Smooth muscle cell (in vitro differentiated cells): ENCODE measurements around the gene SH2D6. TPM values are rescaled to one million over a fixed set of nuclear protein-coding genes. Genes with fewer than 3 reads are reported as not detected.

Experiments used
- DNase-seq: peaks from one replicate; lab custom pipeline; 2025; ENCODE audit not compliant: unreplicated experiment; lab: John Stamatoyannopoulos, UW
- H2AFZ ChIP-seq: fragments of 200-600 bp; sonication (generic); 2 replicates; pipeline ENCODE4 v1.6.0; 2016; ENCODE audit warnings: antibody characterized with exemption, low read depth, mild to moderate bottlenecking
- H3F3A ChIP-seq: fragments of 200-600 bp; sonication (generic); 2 replicates; pipeline ENCODE4 v1.6.0; 2017; ENCODE audit warnings: antibody characterized with exemption, low read depth
- H3K27ac ChIP-seq: fragments of 200-600 bp; sonication (generic); 2 replicates; pipeline ENCODE4 v1.5.1; 2016; ENCODE audit warnings: low read depth, mild to moderate bottlenecking
- H3K27me3 ChIP-seq: fragments of 200-600 bp; sonication (generic); 2 replicates; pipeline ENCODE4 v1.6.1; 2016; ENCODE audit warnings: low read depth, mild to moderate bottlenecking
- H3K36me3 ChIP-seq: fragments of 200-600 bp; sonication (generic); 2 replicates; pipeline ENCODE4 v1.5.1; 2016; ENCODE audit warnings: low read depth
- H3K4me1 ChIP-seq: fragments of 200-600 bp; sonication (generic); 2 replicates; pipeline ENCODE4 v1.5.1; 2016; ENCODE audit warnings: low read depth
- H3K4me2 ChIP-seq: fragments of 200-600 bp; sonication (generic); 2 replicates; pipeline ENCODE4 v1.6.0; 2016; ENCODE audit warnings: mild to moderate bottlenecking
- H3K4me3 ChIP-seq: fragments of 200-600 bp; sonication (generic); 2 replicates; pipeline ENCODE4 v1.5.1; 2016; ENCODE audit warnings: mild to moderate bottlenecking
- H3K79me2 ChIP-seq: fragments of 200-600 bp; sonication (generic); 2 replicates; pipeline ENCODE4 v1.6.0; 2016; ENCODE audit warnings: low read depth, mild to moderate bottlenecking
- H3K9ac ChIP-seq: fragments of 200-600 bp; sonication (generic); 2 replicates; pipeline ENCODE4 v1.6.0; 2016; ENCODE audit warnings: low read depth
- H3K9me3 ChIP-seq: fragments of 200-600 bp; sonication (generic); replicated peaks from 2 replicates; pipeline ENCODE4 v1.5.1; 2016; ENCODE audit warnings: low read depth
- H4K20me1 ChIP-seq: fragments of 200-600 bp; sonication (generic); 2 replicates; pipeline ENCODE4 v1.6.0; 2016; ENCODE audit warnings: low read depth
- WGBS: methylation state at CpG from one replicate; pipeline ENCODE4 v1.1.7; 2016; ENCODE audit warnings: low lambda C conversion rate; 5-methylcytosine and 5-hydroxymethylcytosine counted together
- polyA plus RNA-seq: library from polyadenylated mRNA; unstranded; fragments of >200 nt; fragmentation: Nextera tagmentation; extraction: Ambion mirVana; gene quantifications from 2 replicates; pipeline ENCODE4 v1.2.1, GENCODE V29; 2016
- total RNA-seq: library from RNA; depleted of rRNA; stranded (reverse); fragments of >200 nt; gene quantifications from 2 replicates; pipeline ENCODE4 v1.2.3, GENCODE V29; 2014
- TF ChIP-seq, protein P1 (sequence below): fragments of 200-600 bp; sonication (generic); IDR thresholded peaks from 2 replicates; pipeline ENCODE4 v1.5.1; 2017; ENCODE audit warnings: borderline replicate concordance, mild to moderate bottlenecking, antibody characterized with exemption; ENCODE audit not compliant: insufficient read depth, poor library complexity, severe bottlenecking

The SH2D6 gene
- total RNA-seq, result not detected in 2 replicates
- polyA plus RNA-seq, result not detected in 2 replicates

DNA sequence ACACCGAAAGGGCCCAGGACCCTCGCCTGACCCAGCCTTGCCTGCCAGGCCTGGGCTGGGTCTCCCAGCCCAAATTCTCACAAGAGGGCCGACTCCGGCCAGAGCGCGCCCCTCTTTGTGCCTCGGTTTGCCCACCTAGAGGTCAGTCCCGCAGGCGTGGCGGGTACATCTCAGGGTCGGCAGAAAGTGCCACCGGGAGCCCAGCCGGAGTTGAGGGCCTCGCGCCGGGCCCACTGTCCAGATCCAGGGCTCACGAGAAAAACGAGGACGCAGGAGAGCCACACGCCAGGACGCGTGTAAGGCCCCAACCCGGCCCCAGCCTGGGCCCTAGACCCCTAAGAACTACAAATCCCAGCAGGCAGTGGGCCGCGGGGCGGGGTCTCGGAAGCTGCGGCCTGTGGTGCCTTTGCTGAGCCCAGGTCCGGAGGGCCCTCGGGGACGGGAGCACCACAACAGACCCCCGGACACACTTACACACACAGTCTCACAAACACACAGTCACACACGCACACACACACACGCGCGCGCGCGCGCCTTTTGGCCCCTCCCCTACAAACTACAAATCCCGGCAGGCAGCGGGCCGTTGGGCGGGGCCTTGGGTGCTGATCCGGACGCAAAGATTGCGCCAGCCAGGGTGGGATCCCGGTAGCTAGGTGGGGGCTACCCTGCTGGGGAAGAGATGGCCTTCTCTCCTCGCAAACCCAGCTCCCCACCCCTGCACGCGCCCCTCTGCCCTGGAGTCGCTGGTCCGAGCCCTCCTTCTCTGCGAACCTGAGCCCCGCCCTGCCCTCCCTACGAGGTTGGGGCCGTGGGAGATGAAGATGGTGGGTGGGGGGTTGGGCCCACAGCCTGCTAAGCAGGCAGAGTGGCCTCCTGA, at the start of gene SH2D6:
SH2D6 (plus strand) TSS at position 583 of the 877 bp plus-strand sequence. CDS start 10,752 bp downstream, outside the sequence.
- Histone ChIP-seq H3K79me2 (no peaks in the 10 kb centered on the region), H3K36me3 (no peaks in the 10 kb centered on the region), H3K4me3 (peak within 1 kb of the TSS; percentile 66), H3K9me3 (no peaks in the 10 kb centered on the region), H3F3A (peaks cover 3% of the 10 kb centered on the region), H3K4me1 (peaks cover 14% of the 10 kb centered on the region), H4K20me1 (no peaks in the 10 kb centered on the region), H3K27ac (peak within 1 kb of the TSS; percentile 59), H3K27me3 (no peaks in the 10 kb centered on the region), H3K9ac (peak within 1 kb of the TSS; percentile 62), H3K4me2 (peak within 1 kb of the TSS; percentile 89), H2AFZ (peak within 1 kb of the TSS; percentile 80)
- DNase-seq, result peak; percentile 51
- TF ChIP-seq, protein P1, sequence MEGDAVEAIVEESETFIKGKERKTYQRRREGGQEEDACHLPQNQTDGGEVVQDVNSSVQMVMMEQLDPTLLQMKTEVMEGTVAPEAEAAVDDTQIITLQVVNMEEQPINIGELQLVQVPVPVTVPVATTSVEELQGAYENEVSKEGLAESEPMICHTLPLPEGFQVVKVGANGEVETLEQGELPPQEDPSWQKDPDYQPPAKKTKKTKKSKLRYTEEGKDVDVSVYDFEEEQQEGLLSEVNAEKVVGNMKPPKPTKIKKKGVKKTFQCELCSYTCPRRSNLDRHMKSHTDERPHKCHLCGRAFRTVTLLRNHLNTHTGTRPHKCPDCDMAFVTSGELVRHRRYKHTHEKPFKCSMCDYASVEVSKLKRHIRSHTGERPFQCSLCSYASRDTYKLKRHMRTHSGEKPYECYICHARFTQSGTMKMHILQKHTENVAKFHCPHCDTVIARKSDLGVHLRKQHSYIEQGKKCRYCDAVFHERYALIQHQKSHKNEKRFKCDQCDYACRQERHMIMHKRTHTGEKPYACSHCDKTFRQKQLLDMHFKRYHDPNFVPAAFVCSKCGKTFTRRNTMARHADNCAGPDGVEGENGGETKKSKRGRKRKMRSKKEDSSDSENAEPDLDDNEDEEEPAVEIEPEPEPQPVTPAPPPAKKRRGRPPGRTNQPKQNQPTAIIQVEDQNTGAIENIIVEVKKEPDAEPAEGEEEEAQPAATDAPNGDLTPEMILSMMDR, result no peak
- 19% methylated on average over 54 of the region's 57 CpGs for WGBS

DNA sequence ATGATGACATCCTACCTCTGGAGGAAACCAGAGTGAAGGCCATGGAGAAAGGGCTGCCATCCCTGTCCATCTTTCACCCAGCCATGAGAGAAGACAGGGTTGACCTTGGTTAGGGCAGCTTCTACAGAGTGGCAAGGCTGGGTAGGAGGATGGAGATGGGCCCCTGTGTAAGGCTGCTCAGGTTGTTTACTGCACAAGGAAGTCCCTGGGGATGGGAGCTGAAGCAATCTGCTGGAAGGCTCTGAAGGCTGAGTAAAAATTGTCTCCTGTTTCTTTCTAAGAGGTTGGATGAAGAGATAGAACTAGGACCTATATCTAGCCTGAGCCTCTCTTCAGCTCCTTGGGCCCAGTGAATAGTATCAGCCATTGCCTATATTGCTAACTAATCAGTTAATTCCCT, 49.6 kb upstream of the SH2D6 start:
- no peak overlapping the region for H3K4me3 ChIP-seq
- no peak overlapping the region for H3K27ac ChIP-seq
- DNase-seq, result no peak
- no peak overlapping the region for H2AFZ ChIP-seq
- TF ChIP-seq, protein P1, result no peak
- H3K4me2 ChIP-seq, result no peak overlapping the region
- H3K79me2 ChIP-seq, result no peaks in the 10 kb centered on the region
- no peaks in the 10 kb centered on the region for H3K36me3 ChIP-seq
- no peaks in the 10 kb centered on the region for H3F3A ChIP-seq
- H3K9me3 ChIP-seq, result no peaks in the 10 kb centered on the region
- no peaks in the 10 kb centered on the region for H4K20me1 ChIP-seq
- H3K4me1 ChIP-seq, result no peaks in the 10 kb centered on the region
- H3K27me3 ChIP-seq, result no peaks in the 10 kb centered on the region
- no peak overlapping the region for H3K9ac ChIP-seq

DNA sequence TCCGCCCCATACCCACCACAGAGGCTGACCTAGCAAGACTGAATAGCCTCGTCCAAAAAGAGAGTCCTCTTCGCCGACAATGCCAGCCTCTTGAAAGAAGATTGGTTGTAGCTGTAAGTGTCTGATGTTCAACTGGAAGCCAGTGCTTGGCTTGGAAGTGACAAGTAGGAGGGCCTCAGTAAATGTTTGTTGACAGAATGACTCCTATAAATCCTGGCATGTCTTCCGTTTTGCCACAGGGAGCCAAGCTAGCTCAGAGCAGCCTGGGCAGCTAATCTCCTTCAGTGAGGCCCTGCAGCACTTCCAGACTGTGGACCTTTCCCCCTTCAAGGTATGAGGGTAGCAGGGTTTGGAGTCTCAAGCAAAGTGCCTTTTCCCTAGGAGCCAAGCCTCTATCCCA, 49.0 kb upstream of the SH2D6 start:
- no peaks in the 10 kb centered on the region for H3K9me3 ChIP-seq
- H3K79me2 ChIP-seq, result no peaks in the 10 kb centered on the region
- no peaks in the 10 kb centered on the region for H3F3A ChIP-seq
- TF ChIP-seq, protein P1, result no peak
- H3K36me3 ChIP-seq, result no peaks in the 10 kb centered on the region
- H4K20me1 ChIP-seq, result no peaks in the 10 kb centered on the region
- H3K27ac ChIP-seq, result no peak overlapping the region
- no peaks in the 10 kb centered on the region for H3K4me1 ChIP-seq
- no peak overlapping the region for H3K4me2 ChIP-seq
- WGBS, result 82% methylated on average over 5 of the region's 5 CpGs
- no peak overlapping the region for H3K9ac ChIP-seq
- no peak for DNase-seq
- no peak overlapping the region for H2AFZ ChIP-seq
- no peak overlapping the region for H3K4me3 ChIP-seq
- no peaks in the 10 kb centered on the region for H3K27me3 ChIP-seq
